ENCODE measurements around the gene LRRC3. TPM values are rescaled to one million over a fixed set of nuclear protein-coding genes. Genes with fewer than 3 reads are reported as not detected.
A peak's percentile ranks its signal among the peaks of the same experiment; 100 is the strongest.

Gene LRRC3
- total RNA-seq, 1 experiment from 2014 or later = 1.2 TPM

- DNase-seq = no peak
- Histone ChIP-seq H3K36me3 (no peaks in the 10 kb centered on the region), H3K9me3 (no peaks in the 10 kb centered on the region), H3K27me3 (no peaks in the 10 kb centered on the region), H3K4me3 (no peak overlapping the region)
These were observed 53.1 kb downstream of the LRRC3 start for GRCh38 chr21:44508426-44508710.

GRCh38 chr21:44508711-44509445, 53.6 kb downstream of the LRRC3 start:
- DNase-seq = no peak
- Histone ChIP-seq H3K4me3 (no peak overlapping the region), H3K9me3 (no peaks in the 10 kb centered on the region), H3K27me3 (no peaks in the 10 kb centered on the region), H3K36me3 (no peaks in the 10 kb centered on the region)

DNA sequence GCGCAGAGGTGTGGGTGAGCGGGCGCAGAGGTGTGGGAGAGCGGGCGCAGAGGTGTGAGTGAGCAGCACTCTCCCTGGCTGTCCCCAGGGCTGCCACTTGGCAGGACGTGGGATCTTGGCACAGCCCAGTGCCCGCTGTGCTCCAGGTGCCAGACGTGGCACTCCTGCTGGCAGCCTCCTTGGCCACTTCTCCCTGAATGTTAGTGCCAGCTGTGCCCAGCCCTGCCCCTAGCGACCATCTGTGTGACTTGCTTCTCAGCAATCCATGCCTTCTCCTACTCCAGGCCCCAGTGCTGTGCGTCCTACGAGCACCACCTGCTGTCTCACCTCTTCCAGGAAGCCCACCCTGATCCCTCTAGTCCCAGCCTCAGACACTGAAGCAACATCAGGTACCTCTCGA, 54.2 kb downstream of the LRRC3 start:
- H3K27me3 ChIP-seq = no peaks in the 10 kb centered on the region
- peak; percentile 47 for DNase-seq
- no peaks in the 10 kb centered on the region for H3K9me3 ChIP-seq
- H3K36me3 ChIP-seq = no peaks in the 10 kb centered on the region
- no peak overlapping the region for H3K4me3 ChIP-seq

GRCh38 chr21:44510109-44510507, 54.8 kb downstream of the LRRC3 start:
- no peak for DNase-seq

DNA sequence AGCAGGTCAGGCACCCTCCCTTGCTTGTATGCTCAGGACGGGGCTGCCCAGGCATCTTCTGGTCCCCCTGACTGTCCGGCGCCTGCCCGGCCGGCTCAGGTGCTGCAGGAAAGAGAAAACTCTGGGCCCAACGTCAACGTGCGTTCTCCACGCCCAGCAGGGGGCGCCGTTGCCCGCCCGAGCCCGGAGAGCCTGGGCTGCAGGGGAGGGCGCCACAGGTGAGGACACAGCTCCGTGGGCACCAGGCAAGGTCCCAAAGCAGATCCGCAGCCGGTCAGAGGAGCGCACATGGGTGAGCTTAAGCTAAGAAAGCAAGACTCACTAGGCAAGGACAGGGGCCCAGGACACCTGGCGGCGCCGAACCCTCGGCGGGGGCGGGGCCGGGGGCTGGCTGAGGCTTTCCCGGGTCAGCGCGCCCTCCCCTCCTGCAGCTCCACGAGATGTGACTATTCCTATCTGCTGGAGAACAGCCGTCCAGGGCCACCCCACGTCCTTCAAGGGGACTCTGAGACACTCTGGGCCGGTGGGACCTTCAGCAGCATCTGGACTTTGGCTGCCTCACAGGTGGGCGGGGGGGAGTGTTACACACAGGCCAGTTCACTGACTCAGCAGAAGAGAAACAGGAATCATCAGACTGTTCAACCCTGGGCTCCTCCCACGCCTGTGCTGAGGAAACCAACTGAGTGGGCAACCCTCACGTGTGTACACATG, 55.4 kb downstream of the LRRC3 start:
- H3K27me3 ChIP-seq = no peaks in the 10 kb centered on the region
- DNase-seq = peak; percentile 39
- H3K36me3 ChIP-seq = no peaks in the 10 kb centered on the region
- no peaks in the 10 kb centered on the region for H3K9me3 ChIP-seq
- no peak overlapping the region for H3K4me3 ChIP-seq

More at GRCh38 chr21:44510109-44510507, 54.8 kb downstream of the LRRC3 start:
- Histone ChIP-seq H3K9me3 (no peaks in the 10 kb centered on the region), H3K4me3 (no peak overlapping the region), H3K36me3 (no peaks in the 10 kb centered on the region), H3K27me3 (no peaks in the 10 kb centered on the region)

- Histone ChIP-seq H3K27me3 (no peaks in the 10 kb centered on the region), H3K4me3 (no peak overlapping the region), H3K36me3 (no peaks in the 10 kb centered on the region), H3K9me3 (no peaks in the 10 kb centered on the region)
- DNase-seq = no peak
These were observed 56.1 kb downstream of the LRRC3 start for GRCh38 chr21:44511219-44511937.

Other genes with a start within 250 kb of the LRRC3 start
- 0.10 and 0.30 TPM in 2 replicates for gene ICOSLG, start 214.6 kb upstream of the LRRC3 start, total RNA-seq (2014; rRNA removed; shearing (Covaris generic); ENCODE audit: low replicate concordance)
- gene DNMT3L, start 193.6 kb upstream of the LRRC3 start, total RNA-seq (2014; rRNA removed; shearing (Covaris generic); ENCODE audit: low replicate concordance) = not detected in 2 replicates
- gene AIRE, start 169.6 kb upstream of the LRRC3 start, total RNA-seq (2014; rRNA removed; shearing (Covaris generic); ENCODE audit: low replicate concordance) = not detected in 2 replicates
- gene PFKL, start 155.5 kb upstream of the LRRC3 start, total RNA-seq (2014; rRNA removed; shearing (Covaris generic); ENCODE audit: low replicate concordance) = 111 and 175 TPM in 2 replicates
- gene CFAP410, start 116.1 kb upstream of the LRRC3 start, total RNA-seq (2014; rRNA removed; shearing (Covaris generic); ENCODE audit: low replicate concordance) = 24.3 and 34.9 TPM in 2 replicates
- 0.13 TPM in 1 of 2 replicates, not detected in the other for gene TRPM2, start 101.9 kb upstream of the LRRC3 start, total RNA-seq (2014; rRNA removed; shearing (Covaris generic); ENCODE audit: low replicate concordance)
- gene KRTAP10-1, start 84.7 kb downstream of the LRRC3 start, total RNA-seq (2014; rRNA removed; shearing (Covaris generic); ENCODE audit: low replicate concordance) = not detected in 2 replicates
- gene KRTAP10-2, start 96.0 kb downstream of the LRRC3 start, total RNA-seq (2014; rRNA removed; shearing (Covaris generic); ENCODE audit: low replicate concordance) = not detected in 2 replicates
- gene KRTAP10-3, start 103.3 kb downstream of the LRRC3 start, total RNA-seq (2014; rRNA removed; shearing (Covaris generic); ENCODE audit: low replicate concordance) = not detected in 2 replicates
- not detected in 2 replicates for gene KRTAP10-4, start 118.2 kb downstream of the LRRC3 start, total RNA-seq (2014; rRNA removed; shearing (Covaris generic); ENCODE audit: low replicate concordance)
- not detected in 2 replicates for gene KRTAP10-5, start 125.1 kb downstream of the LRRC3 start, total RNA-seq (2014; rRNA removed; shearing (Covaris generic); ENCODE audit: low replicate concordance)
- gene KRTAP10-6, start 137.0 kb downstream of the LRRC3 start, total RNA-seq (2014; rRNA removed; shearing (Covaris generic); ENCODE audit: low replicate concordance) = not detected in 2 replicates
- gene KRTAP10-7, start 145.1 kb downstream of the LRRC3 start, total RNA-seq (2014; rRNA removed; shearing (Covaris generic); ENCODE audit: low replicate concordance) = not detected in 2 replicates
- gene KRTAP10-8, start 156.6 kb downstream of the LRRC3 start, total RNA-seq (2014; rRNA removed; shearing (Covaris generic); ENCODE audit: low replicate concordance) = not detected in 2 replicates
- gene KRTAP10-9, start 171.6 kb downstream of the LRRC3 start, total RNA-seq (2014; rRNA removed; shearing (Covaris generic); ENCODE audit: low replicate concordance) = not detected in 2 replicates
- not detected in 2 replicates for gene KRTAP10-10, start 181.8 kb downstream of the LRRC3 start, total RNA-seq (2014; rRNA removed; shearing (Covaris generic); ENCODE audit: low replicate concordance)
- not detected in 2 replicates for gene KRTAP10-11, start 190.9 kb downstream of the LRRC3 start, total RNA-seq (2014; rRNA removed; shearing (Covaris generic); ENCODE audit: low replicate concordance)
- gene KRTAP12-4, start 199.1 kb downstream of the LRRC3 start, total RNA-seq (2014; rRNA removed; shearing (Covaris generic); ENCODE audit: low replicate concordance) = not detected in 2 replicates
- gene KRTAP12-3, start 202.4 kb downstream of the LRRC3 start, total RNA-seq (2014; rRNA removed; shearing (Covaris generic); ENCODE audit: low replicate concordance) = not detected in 2 replicates
- not detected in 2 replicates for gene KRTAP12-2, start 211.4 kb downstream of the LRRC3 start, total RNA-seq (2014; rRNA removed; shearing (Covaris generic); ENCODE audit: low replicate concordance)
- not detected in 2 replicates for gene KRTAP12-1, start 226.7 kb downstream of the LRRC3 start, total RNA-seq (2014; rRNA removed; shearing (Covaris generic); ENCODE audit: low replicate concordance)
- gene KRTAP10-12, start 241.7 kb downstream of the LRRC3 start, total RNA-seq (2014; rRNA removed; shearing (Covaris generic); ENCODE audit: low replicate concordance) = not detected in 2 replicates

Measured in MG63 (cell line).